HG02970 (cell line): Measurements from ENCODE around the gene SHLD2.
"Not testable (repeated sequence)": the region's sequence is repeated elsewhere in the genome, so short reads cannot be mapped to it uniquely, and the experiment has no call there.

ENCODE experiments used
- ATAC-seq: cut with Tn5 transposase; IDR thresholded peaks from one replicate; pipeline ENCODE4 v1.9.1; 2021; ENCODE audit warnings: mild to moderate bottlenecking, moderate library complexity, moderate number of reproducible peaks; ENCODE audit not compliant: unreplicated experiment, low FRiP score

The SHLD2 gene

GRCh38 chr10:87142230-87143108, 47.5 kb downstream of the SHLD2 start:
- ATAC-seq: not testable (repeated sequence)

GRCh38 chr10:87143109-87143418, 48.1 kb downstream of the SHLD2 start:
- ATAC-seq: not testable (repeated sequence)

GRCh38 chr10:87145598-87145997, 50.6 kb downstream of the SHLD2 start:
- ATAC-seq: not testable (repeated sequence)

GRCh38 chr10:87149020-87149609, 54.1 kb downstream of the SHLD2 start:
- not testable (repeated sequence) for ATAC-seq

- ATAC-seq: not testable (repeated sequence)
Observed at GRCh38 chr10:87151516-87151915, 56.5 kb downstream of the SHLD2 start.

GRCh38 chr10:87156841-87157240, 61.8 kb downstream of the SHLD2 start:
- ATAC-seq: not testable (repeated sequence)

GRCh38 chr10:87157821-87158220, 62.8 kb downstream of the SHLD2 start:
- not testable (repeated sequence) for ATAC-seq

- ATAC-seq: not testable (repeated sequence)
Observed at GRCh38 chr10:87162703-87163293, 67.8 kb downstream of the SHLD2 start.

- not testable (repeated sequence) for ATAC-seq
Observed at GRCh38 chr10:87163414-87163813, 68.4 kb downstream of the SHLD2 start.

- ATAC-seq: not testable (repeated sequence)
Observed at GRCh38 chr10:87169857-87170256, 74.9 kb downstream of the SHLD2 start.

- not testable (repeated sequence) for ATAC-seq
Observed at GRCh38 chr10:87170705-87171104, 75.7 kb downstream of the SHLD2 start.

- not testable (repeated sequence) for ATAC-seq
Observed at GRCh38 chr10:87171670-87172069, 76.7 kb downstream of the SHLD2 start.

- not testable (repeated sequence) for ATAC-seq
Observed at GRCh38 chr10:87172178-87172577, 77.2 kb downstream of the SHLD2 start.

- not testable (repeated sequence) for ATAC-seq
Observed at GRCh38 chr10:87177587-87177986, 82.6 kb downstream of the SHLD2 start.

- not testable (repeated sequence) for ATAC-seq
Observed at GRCh38 chr10:87184421-87184820, 89.4 kb downstream of the SHLD2 start.

GRCh38 chr10:87186016-87186415, 91.0 kb downstream of the SHLD2 start:
- ATAC-seq: not testable (repeated sequence)

GRCh38 chr10:87187573-87187972, 92.6 kb downstream of the SHLD2 start:
- ATAC-seq: not testable (repeated sequence)

- not testable (repeated sequence) for ATAC-seq
Observed at GRCh38 chr10:87191841-87192240, 96.8 kb downstream of the SHLD2 start.

GRCh38 chr10:87200924-87201323, 105.9 kb downstream of the SHLD2 start:
- ATAC-seq: not testable (repeated sequence)

GRCh38 chr10:87204801-87205200, 109.8 kb downstream of the SHLD2 start:
- ATAC-seq: not testable (repeated sequence)

GRCh38 chr10:87206922-87207321, 111.9 kb downstream of the SHLD2 start:
- not testable (repeated sequence) for ATAC-seq
